SH-SY5Y (cell line): ENCODE data around the gene ORC6.

Experiments
- GATA2 ChIP-seq: IDR thresholded peaks from 2 replicates; pipeline ENCODE4 v1.6.1; 2011; ENCODE audit warnings: mild to moderate bottlenecking, low read depth, low read length
- GATA3 ChIP-seq: IDR thresholded peaks from 2 replicates; pipeline ENCODE4 v1.6.1; 2011; ENCODE audit warnings: low read depth, mild to moderate bottlenecking, low read length, moderate library complexity

Gene ORC6

DNA sequence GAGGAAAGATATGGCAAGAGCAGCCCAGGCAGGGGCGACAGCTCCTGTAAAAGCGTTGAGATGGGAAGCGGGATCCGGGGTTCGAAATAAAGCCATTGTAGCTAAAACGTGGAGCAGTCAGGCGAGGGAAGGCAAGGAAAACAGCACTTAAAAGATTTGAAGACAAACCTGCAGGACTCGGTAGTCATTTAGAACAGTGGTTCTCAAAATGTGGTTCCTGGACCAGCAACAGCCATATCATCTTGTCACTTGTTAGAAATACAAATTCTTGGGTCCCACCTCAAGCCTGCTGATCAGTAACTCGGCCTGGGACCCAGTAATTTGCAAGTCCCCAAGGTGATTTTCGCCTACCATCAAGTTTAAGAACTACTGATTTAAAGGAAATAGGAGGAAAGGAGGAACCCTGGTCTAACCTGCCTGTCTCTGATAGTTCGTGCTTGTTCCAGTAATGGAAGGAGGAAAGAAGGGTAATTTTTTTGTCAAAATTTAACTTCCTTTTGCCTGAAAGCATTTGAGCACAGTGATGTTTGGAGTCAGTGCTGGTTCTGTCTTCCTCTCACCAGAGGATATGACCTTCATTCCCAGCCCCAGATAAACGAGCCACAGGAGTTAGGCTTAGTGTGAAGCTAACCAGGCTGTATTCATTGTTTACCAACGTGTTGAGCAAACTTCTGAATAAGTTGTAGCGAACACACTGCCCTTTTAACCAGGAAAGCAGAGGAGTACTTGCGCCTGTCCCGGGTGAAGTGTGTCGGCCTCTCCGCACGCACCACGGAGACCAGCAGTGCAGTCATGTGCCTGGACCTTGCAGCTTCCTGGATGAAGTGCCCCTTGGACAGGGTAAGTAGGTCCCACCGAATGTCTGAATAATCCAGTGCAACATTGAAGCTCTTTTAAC lies 1.1 kb downstream of the ORC6 start:
- no peak for TF ChIP-seq GATA3
- no peak for TF ChIP-seq GATA2

DNA sequence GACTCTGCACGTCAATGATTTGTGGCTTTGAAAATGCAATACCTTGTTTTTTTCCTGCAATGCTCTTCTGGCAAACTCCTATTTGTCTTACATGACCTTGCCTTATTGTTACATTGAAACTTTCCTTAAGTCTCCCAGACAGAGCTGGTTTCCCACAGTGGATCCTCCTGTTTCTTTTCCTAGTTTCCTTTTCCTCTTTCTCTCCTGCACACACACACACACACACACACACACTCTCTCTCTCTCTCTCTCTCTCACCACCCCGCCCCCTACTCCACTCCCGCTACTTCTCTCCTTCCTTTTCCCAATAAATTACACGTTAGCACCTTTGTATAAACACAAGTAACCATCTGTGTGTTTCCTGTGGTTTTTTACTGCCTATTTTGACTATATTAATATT lies 2.3 kb downstream of the ORC6 start:
- TF ChIP-seq GATA2 (no peak), GATA3 (no peak)

DNA sequence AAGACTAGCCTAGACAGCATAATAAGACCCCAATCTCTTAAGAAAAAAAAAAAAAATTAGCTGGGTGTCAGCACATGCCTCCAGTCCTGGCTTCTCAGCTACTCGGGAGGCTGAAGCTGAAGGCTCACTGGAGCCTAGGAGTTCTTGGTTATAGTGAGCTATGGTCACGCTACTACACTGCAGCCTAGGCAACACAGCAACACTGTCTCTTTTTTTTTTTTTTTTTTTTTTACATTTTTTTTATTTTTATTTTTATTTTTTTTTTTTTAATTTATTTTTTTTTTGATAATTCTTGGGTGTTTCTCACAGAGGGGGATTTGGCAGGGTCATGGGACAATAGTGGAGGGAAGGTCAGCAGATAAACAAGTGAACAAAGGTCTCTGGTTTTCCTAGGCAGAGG lies 4.1 kb downstream of the ORC6 start:
- no peak for TF ChIP-seq GATA3
- no peak for TF ChIP-seq GATA2

DNA sequence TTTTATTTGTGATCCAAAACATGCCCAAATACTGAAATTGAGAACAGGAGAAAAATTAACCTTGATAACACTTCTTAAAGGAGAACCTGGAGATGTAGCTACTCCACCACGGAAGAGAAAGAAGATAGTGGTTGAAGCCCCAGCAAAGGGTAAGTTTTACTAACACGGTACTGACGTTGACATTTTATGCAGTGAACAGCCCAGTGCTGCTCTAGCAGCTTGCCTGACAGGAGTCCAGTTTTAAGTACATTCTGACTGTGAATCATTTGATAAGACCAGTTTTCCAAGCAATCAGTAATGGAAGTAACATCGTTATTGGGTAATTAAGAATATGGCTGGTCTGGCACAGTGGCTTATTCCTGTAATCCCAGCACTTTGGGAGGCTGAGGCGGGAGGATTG lies 6.5 kb downstream of the ORC6 start:
- no peak for TF ChIP-seq GATA3
- TF ChIP-seq GATA2: no peak

DNA sequence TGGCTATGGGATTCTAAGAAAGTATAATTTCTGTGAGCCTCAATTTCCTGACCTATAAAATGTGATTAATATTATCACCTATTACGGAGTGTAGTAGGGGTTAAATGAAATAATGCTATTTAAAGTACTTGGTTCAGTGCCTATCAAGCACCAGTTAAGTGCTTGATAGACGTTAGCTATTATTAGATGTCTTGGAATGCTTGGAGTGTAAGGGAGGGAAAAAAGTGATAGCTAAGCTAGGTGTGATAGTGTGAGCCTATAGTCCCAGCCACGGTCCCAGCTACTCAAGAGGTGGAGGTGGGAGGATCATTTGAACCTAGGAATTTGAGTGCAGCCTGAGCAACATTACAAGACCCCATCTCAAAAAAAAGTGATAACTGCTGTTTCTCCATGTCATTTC lies 7.5 kb downstream of the ORC6 start:
- TF ChIP-seq GATA2: no peak
- TF ChIP-seq GATA3: no peak

DNA sequence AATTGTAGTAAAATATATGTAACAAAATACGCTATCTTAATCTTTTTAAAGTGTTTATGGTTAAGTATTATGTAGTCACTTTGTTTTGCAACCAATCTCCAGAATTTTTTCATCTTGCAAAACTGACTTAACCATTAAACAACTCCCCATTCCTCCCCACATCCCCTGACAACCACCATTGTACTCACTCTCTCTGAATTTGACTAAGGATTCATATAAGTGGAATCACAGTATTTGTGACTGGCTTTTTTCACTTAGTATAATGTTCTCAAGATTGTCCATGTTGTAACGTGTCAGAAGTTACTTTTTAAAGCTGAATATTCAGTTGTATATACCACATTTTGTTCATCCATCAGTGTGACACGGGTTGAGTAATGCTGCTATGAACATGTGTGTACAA lies 10.6 kb downstream of the ORC6 start:
- TF ChIP-seq GATA2: no peak
- TF ChIP-seq GATA3: no peak

DNA sequence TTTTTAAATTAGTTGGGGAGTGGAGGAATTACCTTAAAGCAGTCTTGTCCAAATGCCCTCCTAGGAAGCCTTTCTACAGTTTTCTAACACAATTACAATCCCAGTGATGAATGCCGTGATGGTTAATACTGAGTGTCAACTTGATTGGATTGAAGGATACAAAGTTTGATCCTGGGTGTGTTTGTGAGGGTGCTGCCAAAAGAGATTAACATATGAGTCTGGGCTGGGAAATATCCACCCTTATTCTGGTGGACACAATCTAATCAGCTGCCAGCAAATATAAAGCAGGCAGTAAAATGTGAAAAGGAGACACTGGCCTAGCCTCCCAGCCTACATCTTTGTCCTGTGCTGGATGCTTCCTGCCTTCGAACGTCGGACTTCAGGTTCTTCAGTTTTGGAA lies 12.2 kb downstream of the ORC6 start:
- TF ChIP-seq GATA3 (no peak), GATA2 (no peak)

DNA sequence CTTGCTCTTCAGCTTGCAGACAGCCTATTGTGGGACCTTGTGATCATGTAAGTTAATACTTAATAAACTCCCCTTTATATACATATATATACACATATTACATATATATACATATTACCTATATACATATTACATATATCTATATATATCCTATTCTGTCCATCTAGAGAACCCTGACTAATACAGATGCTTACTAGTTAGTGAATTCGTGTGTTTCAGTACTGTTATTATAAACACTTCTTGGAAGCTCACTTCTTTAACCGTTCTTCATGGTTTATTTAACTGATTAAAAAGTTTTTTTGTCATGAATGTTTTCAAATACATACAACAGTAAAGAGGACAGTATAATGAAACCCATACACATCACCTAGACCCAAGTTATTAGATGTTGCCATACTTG lies 12.6 kb downstream of the ORC6 start:
- TF ChIP-seq GATA3 (no peak), GATA2 (no peak)

DNA sequence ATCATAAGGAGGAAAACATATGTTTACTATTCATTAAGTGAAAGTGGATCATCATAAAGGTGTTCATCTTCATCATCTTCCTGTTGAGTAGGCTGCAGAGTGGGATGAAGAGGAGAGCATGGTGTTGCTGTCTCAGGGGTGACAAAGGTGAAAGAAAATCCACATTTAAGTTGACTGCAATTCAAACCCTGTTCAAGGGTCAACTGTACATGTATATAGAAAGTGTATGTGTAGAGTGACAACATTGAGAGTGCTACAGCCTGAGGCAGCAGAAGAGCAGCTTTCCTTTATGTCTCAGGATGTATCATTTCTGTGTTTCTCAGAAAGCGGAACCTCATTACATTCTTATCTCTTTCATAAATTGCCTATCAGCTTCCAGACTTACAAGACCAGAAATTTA lies 17.2 kb downstream of the ORC6 start:
- no peak for TF ChIP-seq GATA2
- no peak for TF ChIP-seq GATA3

DNA sequence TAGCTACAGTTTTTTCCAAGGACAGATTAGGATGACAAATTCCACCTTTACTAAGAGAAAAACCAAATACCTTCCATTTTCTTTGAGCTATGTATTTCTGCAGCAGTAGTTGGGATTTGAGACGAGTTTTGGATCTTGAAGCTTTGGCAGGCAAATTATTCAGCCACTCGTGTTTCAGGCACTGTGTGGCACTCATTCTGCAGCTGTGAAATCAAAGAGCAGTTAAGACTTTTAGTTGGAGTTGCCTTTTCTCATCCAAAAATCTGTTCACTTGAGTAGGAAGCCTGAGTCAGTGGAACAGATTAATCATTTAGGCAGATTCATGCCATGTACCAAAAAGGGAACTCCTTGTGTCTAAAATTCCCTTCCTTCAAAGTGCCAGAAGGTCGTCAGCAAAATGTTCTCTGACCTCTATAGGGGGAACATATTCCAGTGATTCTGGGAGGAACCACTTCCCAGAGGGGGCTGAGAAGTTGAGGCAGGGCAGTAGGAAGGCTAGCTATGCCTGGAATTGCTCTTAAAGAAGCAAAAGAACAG lies 20.1 kb downstream of the ORC6 start:
- no peak for TF ChIP-seq GATA3
- TF ChIP-seq GATA2: no peak

DNA sequence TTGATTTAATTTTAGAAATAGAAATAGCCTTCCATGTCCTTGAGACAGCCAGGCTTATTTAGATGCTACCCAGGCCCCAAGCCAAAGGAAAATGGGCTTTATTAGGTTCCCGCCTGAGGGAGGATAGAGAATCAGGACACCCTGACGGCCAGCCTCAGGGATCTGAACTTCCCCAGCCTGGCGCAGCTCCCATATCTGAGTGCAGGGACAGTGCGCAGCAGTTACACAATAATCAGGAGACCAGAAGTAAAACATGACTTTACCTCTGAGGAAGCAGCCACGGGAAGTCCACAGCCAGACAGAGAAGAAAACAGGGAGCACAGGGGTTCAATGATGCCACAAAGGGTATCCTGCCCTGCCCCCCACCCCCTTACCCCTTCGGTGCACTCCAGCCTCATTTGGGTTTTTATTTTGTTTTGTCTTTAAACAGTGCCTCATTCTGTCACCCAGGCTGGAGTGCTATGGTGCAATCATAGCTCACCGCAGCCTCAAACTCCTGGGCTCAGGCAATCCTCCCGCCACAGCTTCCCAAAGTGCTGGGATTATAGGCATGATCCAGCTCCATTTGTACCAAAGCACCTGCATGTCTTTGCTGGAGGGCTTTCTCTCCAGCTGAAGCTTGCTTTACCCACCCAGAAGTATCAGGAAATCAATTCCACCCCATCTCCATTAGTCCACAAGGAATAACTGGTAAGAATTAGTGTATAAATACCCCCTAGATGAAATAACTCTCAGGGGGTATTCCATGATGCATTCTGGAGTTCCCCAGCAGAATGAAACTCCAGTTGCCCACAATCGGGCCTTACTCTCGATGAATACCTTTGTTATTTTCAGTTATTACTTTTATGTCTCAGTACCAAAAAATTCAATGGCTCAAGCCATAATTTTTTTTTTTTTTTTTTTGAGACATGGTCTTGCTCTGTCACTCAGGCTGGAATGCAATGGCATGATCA lies 21.9 kb downstream of the ORC6 start:
- TF ChIP-seq GATA3 (no peak), GATA2 (no peak)

DNA sequence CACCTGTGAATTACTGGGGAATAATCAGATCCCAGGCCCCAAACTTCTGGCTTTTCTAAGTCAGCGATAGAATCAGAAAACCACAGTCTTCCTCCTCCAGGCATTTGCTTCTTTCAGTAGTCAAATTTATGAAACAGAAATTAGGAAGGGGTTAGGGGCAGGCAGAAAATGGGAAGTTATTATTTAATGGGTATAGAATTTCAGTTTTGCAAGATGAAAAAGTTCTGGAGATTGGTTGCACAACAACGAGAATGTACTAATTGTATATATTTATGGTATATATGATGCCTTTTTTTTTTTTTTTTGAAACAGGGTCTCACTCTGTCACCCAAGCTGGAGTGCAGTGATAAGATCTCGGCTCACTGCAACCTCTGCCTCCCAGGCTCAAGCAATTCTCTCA lies 23.5 kb downstream of the ORC6 start:
- TF ChIP-seq GATA2: peak; percentile 34; the same call in 1 of the 2 replicates
- no peak for TF ChIP-seq GATA3

DNA sequence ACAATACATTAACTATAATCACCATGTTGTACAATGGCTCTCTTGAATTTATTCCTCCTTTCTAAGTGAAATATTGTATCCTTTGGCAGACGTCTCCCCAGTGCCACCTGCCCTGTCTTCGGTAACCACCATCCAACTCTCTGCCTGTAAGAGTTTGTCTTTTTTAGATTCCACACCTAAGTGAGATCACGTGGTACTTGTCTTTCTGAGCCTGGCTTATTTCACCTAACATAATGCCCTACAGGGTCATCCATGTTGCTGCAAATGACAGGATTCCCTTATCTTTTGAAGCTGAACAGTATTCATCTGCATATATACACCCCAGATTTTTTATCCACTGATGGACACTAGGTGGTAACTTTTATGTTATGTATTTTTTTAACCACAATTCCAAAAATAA lies 24.2 kb downstream of the ORC6 start:
- no peak for TF ChIP-seq GATA2
- no peak for TF ChIP-seq GATA3
